Activated naive CD4-positive, alpha-beta T cell (primary cell): Measurements from ENCODE around the gene PHF14.

Source experiments
- DNase-seq, 4 experiments: peaks; one replicate each; lab custom pipeline; 2025; lab: John Stamatoyannopoulos, UW

The PHF14 gene

DNA sequence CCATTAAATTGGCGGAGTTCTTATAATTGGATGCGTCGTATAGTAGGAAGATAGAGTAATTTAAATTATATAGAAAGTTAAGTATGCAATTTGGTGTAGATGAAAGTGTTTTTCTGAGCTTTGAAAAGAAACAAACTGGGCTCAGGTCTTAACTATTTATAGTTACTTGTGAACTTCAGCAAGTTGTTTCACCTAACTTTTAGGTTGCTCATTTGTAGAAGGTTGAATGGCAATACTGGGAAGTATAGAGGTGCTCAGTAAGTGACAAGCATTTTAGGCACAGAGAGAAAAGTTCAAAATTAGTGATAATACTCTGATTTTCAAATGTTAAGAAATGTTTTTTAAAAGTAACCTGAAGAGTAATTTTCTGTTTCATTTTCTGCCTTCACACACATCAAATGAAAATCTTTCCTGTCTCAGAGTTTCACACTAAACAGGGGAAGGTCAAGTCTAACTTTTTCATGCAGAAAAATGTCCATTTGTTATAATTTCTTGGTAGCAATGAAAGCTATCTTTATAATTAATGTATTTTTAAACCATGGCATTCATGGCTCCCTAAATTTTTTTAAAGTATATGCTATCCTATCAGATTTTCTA lies 146.5 kb downstream of the PHF14 start:
- no peak for DNase-seq

DNA sequence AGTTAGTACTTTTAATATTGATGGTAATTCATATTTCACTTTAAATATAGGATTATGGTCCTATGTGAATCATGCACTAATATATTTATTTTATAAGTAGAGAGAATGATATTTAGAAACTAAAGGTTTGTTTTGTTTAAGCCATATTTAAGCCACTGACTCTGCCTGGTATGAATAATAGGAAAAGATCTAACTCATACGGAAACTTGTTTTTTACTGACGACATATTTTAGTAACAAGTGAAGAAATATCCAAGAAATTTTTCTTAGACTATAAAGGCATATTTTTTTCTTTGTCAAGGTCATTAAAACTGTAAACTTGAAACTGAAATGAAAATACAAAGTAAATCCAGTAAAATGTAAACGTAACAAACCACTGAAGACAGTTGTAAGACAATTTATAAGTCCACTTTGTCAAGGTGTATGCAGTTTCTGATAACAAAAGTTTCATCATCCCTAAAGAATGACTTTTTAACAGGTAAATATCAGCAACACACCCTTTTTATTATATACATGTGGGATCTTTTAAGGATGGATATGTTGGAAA lies 147.1 kb downstream of the PHF14 start:
- DNase-seq = no peak

DNA sequence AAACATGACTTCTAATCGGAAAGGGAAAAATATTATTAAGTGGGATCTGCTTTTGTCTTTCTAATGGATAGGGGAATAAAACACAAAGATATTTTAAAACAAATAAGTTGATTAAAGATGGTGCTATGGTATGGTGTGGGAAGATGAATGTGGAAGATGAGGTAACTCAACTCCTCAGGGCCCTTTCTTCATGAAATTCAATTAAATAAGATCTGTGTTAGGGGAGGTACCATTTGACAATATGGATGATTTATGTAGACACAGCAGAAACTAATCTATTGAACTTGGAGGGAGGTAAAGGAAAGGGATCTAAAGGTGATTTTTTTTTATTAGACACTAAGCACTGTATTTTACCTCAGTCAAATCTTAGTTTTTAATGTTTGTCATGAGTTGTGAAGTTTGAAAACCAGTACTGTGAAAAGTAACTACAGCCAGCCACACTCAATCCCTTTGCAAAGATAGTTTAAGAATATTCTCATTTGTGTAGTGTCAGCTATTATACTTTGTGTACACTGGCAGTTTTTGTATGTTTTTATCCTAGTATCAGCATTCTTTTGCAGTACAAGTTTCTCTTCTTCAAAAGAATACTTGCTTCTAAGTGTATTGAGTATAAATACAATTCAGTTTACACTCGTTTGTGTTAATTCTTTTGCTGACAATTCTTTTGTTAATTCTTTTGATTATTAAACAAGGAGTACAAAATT lies 151.3 kb downstream of the PHF14 start:
- DNase-seq = no peak

DNA sequence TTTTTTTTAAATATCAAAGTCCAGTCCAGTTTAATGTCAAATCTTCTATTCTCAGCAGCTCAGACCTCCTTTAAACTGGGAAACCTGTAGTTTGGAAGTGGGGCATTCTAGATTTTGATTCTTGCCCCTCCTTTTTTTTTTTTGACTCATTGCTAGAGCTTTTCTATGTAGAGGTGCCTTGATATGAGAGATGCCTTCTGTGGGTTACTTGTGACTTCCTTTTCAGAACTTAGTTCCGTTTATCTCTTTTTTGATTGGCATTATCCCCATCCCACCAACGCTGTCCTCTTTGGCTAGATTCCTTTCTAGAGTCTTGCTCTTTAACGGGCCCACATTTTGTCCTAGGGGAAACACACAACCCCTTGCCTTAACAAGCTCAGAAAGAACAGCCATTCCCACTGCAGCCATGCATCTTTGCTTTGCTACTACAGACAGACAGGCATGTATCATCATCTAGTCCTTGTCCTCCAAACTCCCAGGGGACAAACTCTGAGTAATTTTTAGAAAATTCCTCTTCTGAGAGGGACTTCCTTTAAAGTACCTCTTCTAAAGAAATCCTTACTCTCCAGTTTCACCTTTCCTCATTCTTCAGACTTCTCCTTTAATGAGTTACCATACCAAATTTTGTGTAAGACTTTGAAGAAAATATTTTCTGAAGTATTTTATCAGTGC lies 153.6 kb downstream of the PHF14 start:
- no peak for DNase-seq

DNA sequence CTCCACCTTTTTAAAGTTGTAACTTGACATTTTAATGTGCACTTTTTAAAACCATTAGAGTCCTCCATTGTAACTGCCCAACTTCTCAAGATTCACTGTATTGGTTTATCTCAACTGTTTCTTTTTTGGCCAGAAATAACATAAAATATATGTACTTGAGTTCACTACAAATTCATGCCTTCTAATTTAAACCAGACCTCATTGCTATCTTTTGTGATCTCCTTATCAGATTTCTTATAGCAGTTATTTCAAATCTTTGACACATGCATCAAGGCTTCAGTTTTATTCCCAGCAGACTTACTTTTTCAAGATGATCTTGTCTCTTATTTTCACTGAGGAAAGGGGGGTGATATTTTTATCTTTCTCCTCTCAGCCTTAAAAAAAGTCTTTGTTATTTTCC lies 154.3 kb downstream of the PHF14 start:
- no peak for DNase-seq

DNA sequence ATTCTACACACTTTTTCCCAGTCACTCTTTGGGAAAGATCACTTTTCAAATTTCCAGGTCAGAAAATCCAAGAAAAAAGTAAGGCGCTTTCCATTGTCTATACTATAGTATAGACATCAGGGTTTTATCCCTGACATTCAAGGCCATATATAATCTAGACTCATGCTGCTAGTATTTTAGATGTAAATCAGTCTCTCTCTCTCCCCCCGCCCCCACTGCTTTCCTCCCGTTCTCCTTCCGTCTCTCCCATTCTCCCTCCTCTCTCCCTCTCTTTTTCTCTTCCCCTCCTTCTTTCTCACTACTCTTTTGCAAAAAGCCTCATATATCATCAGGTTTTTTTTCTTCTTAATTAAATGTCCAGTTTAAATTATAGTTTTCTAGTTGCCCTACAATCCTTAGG lies 154.8 kb downstream of the PHF14 start:
- DNase-seq = no peak

DNA sequence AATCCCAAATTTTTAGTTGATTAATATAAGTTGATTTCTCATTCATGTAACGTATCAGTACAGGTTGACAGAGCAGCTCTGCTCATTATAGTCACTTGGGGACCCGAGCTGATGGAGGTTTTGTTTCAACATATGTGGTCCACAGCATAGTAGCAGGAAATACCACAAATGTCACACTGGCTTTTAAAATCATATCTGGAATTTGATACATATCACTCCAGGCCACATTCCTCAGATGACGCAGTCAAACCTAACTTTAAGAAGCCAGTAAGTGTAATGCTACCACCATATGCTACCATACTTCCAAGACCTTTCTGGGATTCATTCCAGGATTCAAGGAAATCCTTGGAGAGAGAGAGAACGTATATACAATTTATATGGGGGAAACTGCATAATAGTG lies 156.3 kb downstream of the PHF14 start:
- DNase-seq = no peak

DNA sequence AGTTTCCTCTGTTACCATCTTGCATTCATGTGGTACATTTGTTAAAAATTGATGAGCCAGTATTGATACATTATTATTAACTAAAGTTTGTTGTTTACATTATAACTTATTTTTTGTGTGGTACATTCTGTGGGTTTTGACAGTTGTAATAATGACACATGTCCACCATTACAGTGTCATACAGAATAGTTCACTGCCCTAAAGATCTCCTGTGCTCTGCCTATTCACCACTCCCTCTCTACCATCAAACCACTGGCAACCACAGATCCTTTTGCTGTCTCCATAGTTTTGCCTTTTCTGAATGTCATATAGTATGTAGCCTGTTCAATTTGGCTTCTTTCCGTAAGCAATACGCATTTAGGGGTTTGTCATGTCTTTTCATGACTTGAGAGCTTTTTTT lies 156.9 kb downstream of the PHF14 start:
- no peak for DNase-seq

DNA sequence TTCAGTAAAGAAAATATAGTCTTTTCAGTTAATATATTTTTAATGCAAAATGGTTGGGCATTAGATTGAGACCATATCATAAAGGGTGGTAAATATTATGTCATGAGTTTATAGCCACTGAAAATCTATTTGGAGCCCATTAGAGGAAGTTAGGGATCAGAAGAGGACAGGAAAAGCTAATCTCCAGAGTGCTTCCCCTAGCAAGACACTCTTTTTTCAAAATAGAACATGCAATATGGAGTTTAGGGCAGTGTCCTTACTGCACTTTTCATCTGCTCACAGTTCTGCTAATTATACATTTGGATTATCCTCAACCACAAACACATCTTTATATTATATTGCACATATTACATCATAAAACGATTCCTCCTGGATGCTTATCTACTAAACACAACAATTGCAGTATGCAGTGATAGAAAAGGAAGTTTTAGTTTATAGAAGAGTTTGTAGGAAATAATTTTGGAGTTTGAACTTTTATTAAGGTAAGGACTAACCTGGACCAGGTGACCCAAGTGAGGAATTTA lies 159.8 kb downstream of the PHF14 start:
- DNase-seq = no peak

DNA sequence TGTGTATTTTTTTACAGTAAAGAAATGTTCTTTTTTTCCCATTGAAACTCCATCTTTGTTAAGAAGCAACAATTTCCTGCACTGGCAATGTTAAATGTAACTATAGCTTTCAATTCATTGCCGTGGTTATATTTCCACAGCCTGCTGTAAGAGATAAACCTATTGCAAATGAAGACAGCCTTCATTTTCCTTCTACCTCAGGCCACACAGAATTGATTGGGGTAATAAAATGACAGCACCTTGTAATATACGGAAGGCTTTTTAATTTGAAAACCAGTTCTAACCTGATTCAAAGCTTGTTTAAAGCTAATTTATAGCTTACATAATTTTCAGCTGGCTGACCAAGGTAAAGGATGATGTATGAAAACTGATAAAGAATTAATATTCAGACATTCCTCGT lies 161.9 kb downstream of the PHF14 start:
- DNase-seq = no peak

DNA sequence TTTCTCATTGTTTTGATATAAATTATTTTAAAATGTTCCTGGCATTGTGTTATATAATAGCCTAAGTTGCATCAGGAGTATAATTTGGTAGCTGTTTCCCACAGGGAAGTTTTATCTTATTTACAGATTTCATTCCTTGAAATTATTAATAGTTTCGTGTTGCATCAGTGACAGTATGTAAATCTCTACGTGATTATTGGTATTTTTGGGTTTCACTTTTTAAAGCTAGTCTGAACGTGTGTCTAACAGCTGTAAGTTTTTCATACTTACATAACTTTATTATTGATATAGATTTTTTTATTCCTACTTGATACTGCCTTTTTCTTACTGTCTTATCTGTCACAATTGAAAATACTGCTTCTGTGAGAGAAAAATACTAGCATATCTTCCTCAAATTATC lies 167.9 kb downstream of the PHF14 start:
- DNase-seq = no peak

DNA sequence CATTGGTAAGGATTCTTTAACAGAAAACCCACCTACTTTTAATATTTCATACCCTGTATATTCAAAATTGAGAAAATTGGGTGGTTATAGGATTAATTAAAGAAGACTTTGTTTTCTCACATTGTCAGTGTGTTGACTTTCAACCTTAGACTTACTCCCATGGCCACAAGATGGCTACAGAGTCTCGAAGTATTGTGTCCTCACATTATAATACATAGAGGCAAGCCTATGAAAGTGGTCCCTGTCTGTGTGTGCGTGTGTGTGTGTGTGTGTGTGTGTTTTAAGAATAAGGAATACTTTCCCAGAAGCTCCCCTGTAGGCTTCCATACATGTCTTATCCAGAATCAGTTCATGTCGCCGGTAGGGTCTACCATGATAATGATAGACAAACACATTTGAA lies 180.0 kb downstream of the PHF14 start:
- no peak for DNase-seq

DNA sequence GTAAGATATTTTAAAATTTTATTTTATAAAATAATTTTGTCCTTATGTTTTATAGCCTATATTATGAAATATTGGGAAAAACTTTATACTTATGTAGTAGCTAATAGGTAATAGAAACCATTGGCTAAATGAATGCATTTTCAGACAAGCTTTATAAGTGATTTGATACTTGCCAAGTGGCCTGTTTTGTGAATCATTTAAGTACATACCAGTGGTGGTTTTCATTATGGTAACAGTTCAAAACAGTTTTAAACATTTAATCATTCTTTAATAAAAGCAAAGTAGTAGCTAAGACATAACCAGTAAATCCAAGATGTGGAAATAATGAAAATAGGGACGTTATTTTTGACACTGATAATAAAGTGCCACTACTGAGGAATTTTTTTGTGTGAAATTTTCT lies 182.2 kb downstream of the PHF14 start:
- DNase-seq = no peak

DNA sequence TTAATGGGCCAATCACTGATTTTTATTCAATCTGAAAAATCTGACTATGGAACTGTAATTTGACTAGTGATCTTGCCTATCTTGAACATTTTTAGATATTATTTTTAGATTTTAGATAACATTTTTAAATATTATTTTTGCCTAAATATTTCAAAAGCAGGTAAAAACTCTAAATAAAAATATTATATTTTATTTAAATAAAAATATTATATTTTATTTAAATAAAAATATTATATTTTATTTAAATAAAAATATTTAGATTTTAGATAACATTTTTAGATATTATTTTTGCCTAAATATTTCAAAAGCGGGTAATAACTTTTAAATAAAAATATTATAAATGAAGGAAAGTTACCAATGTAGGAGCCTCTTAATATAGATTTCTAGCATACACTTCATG lies 187.8 kb downstream of the PHF14 start:
- DNase-seq = no peak

DNA sequence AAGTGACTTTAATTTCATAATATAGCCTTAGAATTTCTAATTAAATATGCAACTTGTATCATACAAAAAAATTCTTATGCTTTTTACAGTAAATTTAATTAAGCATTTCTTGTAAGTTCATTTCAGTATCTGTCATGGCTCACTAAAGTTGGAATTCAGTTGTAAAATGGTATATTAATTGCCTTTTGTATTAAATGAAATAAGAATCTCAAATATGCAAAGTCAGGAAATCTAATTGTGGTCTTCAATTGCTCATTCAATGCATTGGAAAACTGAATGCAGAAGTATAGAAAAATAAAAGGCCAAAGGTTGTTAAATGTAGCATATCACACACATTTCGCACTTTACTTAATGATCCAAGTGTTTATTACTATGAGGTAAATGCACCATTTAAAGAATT lies 189.5 kb downstream of the PHF14 start:
- DNase-seq = no peak

DNA sequence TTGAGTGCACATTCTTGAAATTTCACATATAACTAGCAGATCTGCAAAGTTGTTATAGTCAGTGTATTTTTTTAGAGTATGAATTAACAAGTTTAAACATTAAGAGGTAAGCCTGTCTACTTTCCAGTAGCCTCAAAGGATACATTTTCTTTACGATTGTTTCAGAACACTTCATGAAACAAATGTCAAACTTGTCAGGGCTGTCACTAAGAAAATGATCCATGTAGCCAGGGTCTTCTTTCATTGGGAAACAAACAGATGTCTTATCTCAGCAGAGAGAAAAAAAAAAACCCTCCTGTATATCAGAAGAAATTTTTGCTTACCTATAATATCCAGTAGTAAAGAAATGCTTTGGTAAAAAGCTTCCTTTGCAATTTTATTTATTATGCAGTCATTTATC lies 192.4 kb downstream of the PHF14 start:
- no peak for DNase-seq

DNA sequence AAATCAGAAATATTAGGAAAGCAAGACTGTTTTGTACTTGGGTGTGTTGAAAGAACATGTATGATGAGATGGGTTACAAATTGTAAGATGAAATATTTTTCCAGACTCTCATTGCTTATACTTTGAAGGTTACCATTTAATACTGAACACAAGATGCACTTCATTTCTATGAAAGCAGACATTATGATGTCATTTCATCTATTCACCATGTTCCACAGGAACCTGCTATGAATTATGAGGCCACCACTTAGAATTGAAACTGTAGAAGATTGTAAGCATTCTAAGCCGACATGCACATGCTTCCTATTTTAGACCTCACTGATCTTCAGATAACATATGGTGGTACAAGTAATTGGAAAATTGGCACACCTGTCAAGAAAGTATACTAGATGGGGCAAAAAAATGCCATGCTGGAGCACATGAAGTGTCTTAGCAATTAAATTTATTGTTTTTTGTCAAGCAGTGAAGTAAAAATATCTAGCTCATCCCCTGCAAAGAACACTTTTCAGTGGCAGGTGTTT lies 195.0 kb downstream of the PHF14 start:
- DNase-seq = no peak

DNA sequence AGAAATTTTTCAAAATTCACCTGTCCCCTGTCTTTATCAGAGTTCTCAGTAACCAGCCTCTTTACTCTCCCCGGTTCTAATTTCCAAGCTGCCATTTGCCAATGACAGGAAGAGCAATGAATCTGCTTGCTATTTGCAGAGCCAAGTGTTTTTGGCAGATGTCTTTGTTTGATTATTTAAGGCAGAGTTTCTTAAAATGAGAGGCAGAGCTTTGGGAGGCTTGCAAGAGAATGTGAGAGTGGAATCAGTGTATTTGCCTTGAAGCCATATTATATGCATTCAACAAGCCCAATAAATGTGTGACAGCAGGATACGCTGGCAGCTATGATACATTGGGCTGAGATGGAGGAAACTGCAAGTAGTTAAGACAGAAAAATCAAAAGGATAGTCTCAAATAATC lies 196.5 kb downstream of the PHF14 start:
- DNase-seq = no peak

DNA sequence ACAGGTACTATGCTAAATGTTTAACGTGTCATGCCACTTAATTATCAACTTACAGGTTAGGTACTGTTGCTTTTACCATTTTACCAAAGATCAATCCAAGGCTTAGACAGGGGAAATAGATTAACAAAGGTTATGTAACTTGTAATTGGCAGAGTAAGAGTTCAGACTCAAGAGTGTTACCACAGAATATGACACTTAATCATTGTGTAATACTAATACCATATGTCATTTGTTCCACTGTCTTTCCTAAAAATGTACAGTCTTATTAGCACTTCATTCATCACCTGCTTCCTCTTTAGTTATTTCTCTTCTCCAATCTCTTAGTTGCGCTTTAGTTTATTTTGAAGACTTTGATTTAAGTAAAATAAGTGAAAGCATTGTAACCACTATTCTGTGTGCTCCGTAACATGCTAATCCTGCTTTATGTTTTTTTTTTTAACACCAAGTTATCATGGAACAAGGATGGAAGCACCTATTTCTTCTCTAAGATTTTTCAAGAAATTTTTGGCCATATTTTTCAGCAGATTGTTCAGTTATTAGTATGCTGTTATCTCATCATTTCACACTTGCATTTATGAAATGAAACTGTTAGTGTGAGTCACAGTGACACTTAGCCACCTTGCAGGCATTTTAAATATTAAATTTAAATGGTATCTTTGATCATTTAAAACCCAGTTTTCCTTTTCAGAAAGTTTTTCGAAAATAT lies 197.3 kb downstream of the PHF14 start:
- no peak for DNase-seq

DNA sequence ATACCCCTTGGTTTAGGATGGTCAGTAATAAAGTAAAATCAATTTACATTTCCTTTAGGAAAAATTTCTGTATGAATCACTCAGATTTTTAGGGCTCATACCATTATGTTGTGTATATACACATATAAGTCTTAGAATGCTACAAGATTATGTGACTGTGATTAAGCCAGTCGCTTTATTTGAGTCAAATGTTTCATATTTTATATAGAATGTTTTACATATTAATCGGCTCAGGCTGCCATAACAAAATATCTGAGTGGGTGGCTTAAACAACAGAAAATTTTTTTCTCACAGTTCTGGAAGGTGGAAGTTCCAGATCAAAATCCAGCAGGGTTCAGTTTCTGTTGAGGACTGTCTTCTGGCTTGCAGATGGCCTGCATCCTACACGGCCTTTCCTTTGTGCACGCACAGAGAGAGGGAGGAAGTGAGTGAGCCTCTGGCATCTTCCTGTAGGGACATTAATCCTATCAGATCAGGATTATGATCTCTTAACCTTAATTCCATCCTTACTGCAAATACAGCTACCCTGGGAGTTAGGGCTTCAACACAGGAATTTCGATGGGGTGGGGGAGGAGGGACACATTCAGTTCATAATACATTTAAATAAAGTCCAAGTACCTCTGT lies 198.0 kb downstream of the PHF14 start:
- no peak for DNase-seq

DNA sequence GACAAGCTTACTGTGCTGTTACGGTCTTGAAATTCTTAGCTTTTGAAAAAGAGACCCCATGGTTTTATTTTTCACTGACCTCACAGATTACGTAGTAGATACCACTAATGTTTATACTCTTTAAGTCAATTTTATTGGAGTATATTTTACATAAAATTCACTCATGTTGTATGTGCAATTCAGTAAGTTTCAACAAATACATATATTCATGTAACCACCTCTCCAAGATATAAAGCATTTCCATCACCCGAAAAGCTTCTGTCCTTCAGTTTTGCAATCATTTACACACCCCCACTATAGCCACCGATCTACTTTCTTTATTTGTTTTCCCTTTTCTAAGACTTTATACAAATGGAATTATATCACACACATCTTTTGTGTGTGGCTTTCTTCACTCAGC lies 199.2 kb downstream of the PHF14 start:
- no peak for DNase-seq

DNA sequence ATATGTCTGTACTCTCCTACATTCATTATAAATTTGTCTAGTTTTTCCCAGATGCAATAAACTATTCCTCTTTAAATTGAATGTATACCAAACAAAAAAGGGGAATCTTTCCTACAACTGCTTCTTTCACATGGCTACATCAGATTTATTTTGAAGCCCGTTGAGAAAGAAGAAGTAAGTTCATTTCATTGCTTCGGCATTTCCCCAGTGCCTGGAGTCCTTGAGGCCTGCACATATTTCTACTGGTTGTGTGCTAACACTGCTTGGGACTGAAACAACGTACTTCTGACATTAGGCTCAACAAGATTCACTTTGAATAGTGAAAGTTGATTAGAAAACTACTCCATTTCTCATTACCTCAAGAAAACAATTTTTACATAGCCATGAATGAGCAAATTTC lies 201.7 kb downstream of the PHF14 start:
- DNase-seq = no peak
